ENCODE results near the gene TGFBR3.
"Not testable (repeated sequence)": the region's sequence is repeated elsewhere in the genome, so short reads cannot be mapped to it uniquely, and the experiment has no call there.

Gene TGFBR3

GRCh38 chr1:91844862-91845528 is 41.0 kb downstream of the TGFBR3 start:
- H3K27me3 ChIP-seq (ENCODE audit: control insufficient read depth, insufficient read depth, low read length) = no peaks in the 10 kb centered on the region
- no peak overlapping the region for H3K9ac ChIP-seq (ENCODE audit: low read length)
- no peaks in the 10 kb centered on the region for H3K9me3 ChIP-seq (ENCODE audit: control insufficient read depth, low read depth, low read length)
- H3K4me3 ChIP-seq (ENCODE audit: low read length) = no peak overlapping the region
- H3K36me3 ChIP-seq (ENCODE audit: control insufficient read depth, low read depth, low read length) = no peaks in the 10 kb centered on the region
- H3K4me1 ChIP-seq (ENCODE audit: control insufficient read depth, low read depth, low read length) = no peaks in the 10 kb centered on the region
- H3K27ac ChIP-seq (ENCODE audit: low read length) = no peak overlapping the region

- Histone ChIP-seq H3K9ac (ENCODE audit: low read length) (no peak overlapping the region), H3K4me3 (ENCODE audit: low read length) (no peak overlapping the region), H3K27me3 (ENCODE audit: control insufficient read depth, insufficient read depth, low read length) (no peaks in the 10 kb centered on the region), H3K4me1 (ENCODE audit: control insufficient read depth, low read depth, low read length) (no peaks in the 10 kb centered on the region), H3K9me3 (ENCODE audit: control insufficient read depth, low read depth, low read length) (no peaks in the 10 kb centered on the region), H3K36me3 (ENCODE audit: control insufficient read depth, low read depth, low read length) (no peaks in the 10 kb centered on the region), H3K27ac (ENCODE audit: low read length) (no peak overlapping the region)
Measured at GRCh38 chr1:91843843-91844242, 42.1 kb downstream of the TGFBR3 start.

GRCh38 chr1:91842563-91842962 is 43.4 kb downstream of the TGFBR3 start:
- no peak overlapping the region for H3K9ac ChIP-seq (ENCODE audit: low read length)
- no peaks in the 10 kb centered on the region for H3K27me3 ChIP-seq (ENCODE audit: control insufficient read depth, insufficient read depth, low read length)
- no peak overlapping the region for H3K27ac ChIP-seq (ENCODE audit: low read length)
- H3K4me3 ChIP-seq (ENCODE audit: low read length) = no peak overlapping the region
- H3K9me3 ChIP-seq (ENCODE audit: control insufficient read depth, low read depth, low read length) = no peaks in the 10 kb centered on the region
- H3K4me1 ChIP-seq (ENCODE audit: control insufficient read depth, low read depth, low read length) = no peaks in the 10 kb centered on the region
- no peaks in the 10 kb centered on the region for H3K36me3 ChIP-seq (ENCODE audit: control insufficient read depth, low read depth, low read length)

- Histone ChIP-seq H3K27me3 (ENCODE audit: control insufficient read depth, insufficient read depth, low read length) (no peaks in the 10 kb centered on the region), H3K4me3 (ENCODE audit: low read length) (no peak overlapping the region), H3K9me3 (ENCODE audit: control insufficient read depth, low read depth, low read length) (no peaks in the 10 kb centered on the region), H3K36me3 (ENCODE audit: control insufficient read depth, low read depth, low read length) (no peaks in the 10 kb centered on the region), H3K4me1 (ENCODE audit: control insufficient read depth, low read depth, low read length) (no peaks in the 10 kb centered on the region), H3K9ac (ENCODE audit: low read length) (no peak overlapping the region), H3K27ac (ENCODE audit: low read length) (no peak overlapping the region)
Measured at GRCh38 chr1:91842056-91842455, 43.9 kb downstream of the TGFBR3 start.

GRCh38 chr1:91840276-91840675 is 45.7 kb downstream of the TGFBR3 start:
- not testable (repeated sequence) for H3K4me1 ChIP-seq (ENCODE audit: control insufficient read depth, low read depth, low read length)

GRCh38 chr1:91836331-91837040 is 49.5 kb downstream of the TGFBR3 start:
- Histone ChIP-seq H3K36me3 (ENCODE audit: control insufficient read depth, low read depth, low read length) (no peaks in the 10 kb centered on the region), H3K4me3 (ENCODE audit: low read length) (no peak overlapping the region), H3K27ac (ENCODE audit: low read length) (no peak overlapping the region), H3K4me1 (ENCODE audit: control insufficient read depth, low read depth, low read length) (no peaks in the 10 kb centered on the region), H3K27me3 (ENCODE audit: control insufficient read depth, insufficient read depth, low read length) (no peaks in the 10 kb centered on the region), H3K9me3 (ENCODE audit: control insufficient read depth, low read depth, low read length) (no peaks in the 10 kb centered on the region), H3K9ac (ENCODE audit: low read length) (no peak overlapping the region)

More at GRCh38 chr1:91840276-91840675, 45.7 kb downstream of the TGFBR3 start:
- H3K4me3 ChIP-seq (ENCODE audit: low read length); H3K27ac ChIP-seq (ENCODE audit: low read length); H3K36me3 ChIP-seq (ENCODE audit: control insufficient read depth, low read depth, low read length); H3K27me3 ChIP-seq (ENCODE audit: control insufficient read depth, insufficient read depth, low read length); H3K9ac ChIP-seq (ENCODE audit: low read length); H3K9me3 ChIP-seq (ENCODE audit: control insufficient read depth, low read depth, low read length): not testable (repeated sequence)

GRCh38 chr1:91835087-91835521 is 50.8 kb downstream of the TGFBR3 start:
- Histone ChIP-seq H3K27me3 (ENCODE audit: control insufficient read depth, insufficient read depth, low read length) (no peaks in the 10 kb centered on the region), H3K4me3 (ENCODE audit: low read length) (no peak overlapping the region)

GRCh38 chr1:91834549-91834948 is 51.4 kb downstream of the TGFBR3 start:
- H3K9ac ChIP-seq (ENCODE audit: low read length); H3K9me3 ChIP-seq (ENCODE audit: control insufficient read depth, low read depth, low read length); H3K27me3 ChIP-seq (ENCODE audit: control insufficient read depth, insufficient read depth, low read length); H3K4me1 ChIP-seq (ENCODE audit: control insufficient read depth, low read depth, low read length); H3K27ac ChIP-seq (ENCODE audit: low read length); H3K36me3 ChIP-seq (ENCODE audit: control insufficient read depth, low read depth, low read length); H3K4me3 ChIP-seq (ENCODE audit: low read length): not testable (repeated sequence)

More at GRCh38 chr1:91835087-91835521, 50.8 kb downstream of the TGFBR3 start:
- Histone ChIP-seq H3K4me1 (ENCODE audit: control insufficient read depth, low read depth, low read length) (no peaks in the 10 kb centered on the region), H3K36me3 (ENCODE audit: control insufficient read depth, low read depth, low read length) (no peaks in the 10 kb centered on the region), H3K9me3 (ENCODE audit: control insufficient read depth, low read depth, low read length) (no peaks in the 10 kb centered on the region), H3K9ac (ENCODE audit: low read length) (no peak overlapping the region), H3K27ac (ENCODE audit: low read length) (no peak overlapping the region)

- Histone ChIP-seq H3K36me3 (ENCODE audit: control insufficient read depth, low read depth, low read length) (no peaks in the 10 kb centered on the region), H3K9ac (ENCODE audit: low read length) (no peak overlapping the region)
Measured at GRCh38 chr1:91833946-91834345, 52.0 kb downstream of the TGFBR3 start.

GRCh38 chr1:91831132-91831930 is 54.6 kb downstream of the TGFBR3 start:
- Histone ChIP-seq H3K4me1 (ENCODE audit: control insufficient read depth, low read depth, low read length) (no peaks in the 10 kb centered on the region), H3K27me3 (ENCODE audit: control insufficient read depth, insufficient read depth, low read length) (no peaks in the 10 kb centered on the region), H3K4me3 (ENCODE audit: low read length) (no peak overlapping the region), H3K27ac (ENCODE audit: low read length) (no peak overlapping the region), H3K36me3 (ENCODE audit: control insufficient read depth, low read depth, low read length) (no peaks in the 10 kb centered on the region), H3K9ac (ENCODE audit: low read length) (no peak overlapping the region), H3K9me3 (ENCODE audit: control insufficient read depth, low read depth, low read length) (no peaks in the 10 kb centered on the region)

More at GRCh38 chr1:91833946-91834345, 52.0 kb downstream of the TGFBR3 start:
- no peaks in the 10 kb centered on the region for H3K4me1 ChIP-seq (ENCODE audit: control insufficient read depth, low read depth, low read length)
- no peaks in the 10 kb centered on the region for H3K9me3 ChIP-seq (ENCODE audit: control insufficient read depth, low read depth, low read length)
- H3K27ac ChIP-seq (ENCODE audit: low read length) = no peak overlapping the region
- H3K27me3 ChIP-seq (ENCODE audit: control insufficient read depth, insufficient read depth, low read length) = no peaks in the 10 kb centered on the region
- no peak overlapping the region for H3K4me3 ChIP-seq (ENCODE audit: low read length)

- Histone ChIP-seq H3K9ac (ENCODE audit: low read length) (no peak overlapping the region), H3K4me3 (ENCODE audit: low read length) (no peak overlapping the region), H3K27ac (ENCODE audit: low read length) (no peak overlapping the region), H3K36me3 (ENCODE audit: control insufficient read depth, low read depth, low read length) (no peaks in the 10 kb centered on the region), H3K9me3 (ENCODE audit: control insufficient read depth, low read depth, low read length) (no peaks in the 10 kb centered on the region), H3K27me3 (ENCODE audit: control insufficient read depth, insufficient read depth, low read length) (no peaks in the 10 kb centered on the region), H3K4me1 (ENCODE audit: control insufficient read depth, low read depth, low read length) (no peaks in the 10 kb centered on the region)
Measured at GRCh38 chr1:91830242-91831131, 55.5 kb downstream of the TGFBR3 start.

All from iPS-18a (cell line).